Upper lobe of left lung (tissue), 6 donors: ENCODE data around the gene CLEC4G. TPM values are rescaled to one million over a fixed set of nuclear protein-coding genes. Genes with fewer than 3 reads are reported as not detected.

Experiments
- ATAC-seq, 2 donors: fragments of 200-7000 bp; cut with Tn5 transposase; one replicate each; pipeline ENCODE4 v1.9.1; 2022; ENCODE audit warnings: mild to moderate bottlenecking in 2 of 2, moderate library complexity in 2 of 2; ENCODE audit not compliant: low FRiP score in 2 of 2
- DNase-seq, 2 donors: peaks; one replicate each; pipeline ENCODE4 v3.0.0-alpha.2; 2019 to 2020
- H3K27ac ChIP-seq, 4 donors: fragments of 200-600 bp; sonication (generic); one replicate each; pipeline ENCODE4 v1.5.1; 2016 to 2019
- H3K27me3 ChIP-seq, 4 donors: fragments of 200-600 bp; sonication (generic); one replicate each; pipeline ENCODE4 v1.5.1; 2017 to 2019
- H3K36me3 ChIP-seq, 4 donors: fragments of 200-600 bp; sonication (generic); one replicate each; pipeline ENCODE4 v1.5.1; 2016 to 2019
- H3K4me1 ChIP-seq, 4 donors: fragments of 200-600 bp; sonication (generic); one replicate each; pipeline ENCODE4 v1.5.1; 2018 to 2019
- H3K4me3 ChIP-seq, 4 donors: fragments of 200-600 bp; sonication (generic); one replicate each; pipeline ENCODE4 v1.5.1; 2017 to 2019; ENCODE audit warnings: mild to moderate bottlenecking in 2 of 4, moderate library complexity in 1 of 4
- H3K9me3 ChIP-seq, 4 donors: fragments of 200-600 bp; sonication (generic); one replicate each; pipeline ENCODE4 v1.5.1; 2018 to 2019
- CTCF ChIP-seq, 6 experiments: fragments of 450-650 bp in 4 of 6; fragments of 200-600 bp in 2 of 6; sonication (generic) in 2 of 6; IDR thresholded peaks; one replicate each; pipeline ENCODE4 v1.5.1; 2016 to 2019; ENCODE audit warnings: antibody characterized with exemption in 6 of 6
- EP300 ChIP-seq, 4 donors: sonication (generic); formaldehyde crosslinking; IDR thresholded peaks; one replicate each; pipeline ENCODE4 v1.5.1; 2017; ENCODE audit warnings: antibody characterized with exemption in 4 of 4, control low read depth in 2 of 4
- POLR2A ChIP-seq, 4 donors: fragments of 450-650 bp; IDR thresholded peaks; one replicate each; pipeline ENCODE4 v1.5.1; 2016 to 2017; ENCODE audit warnings: antibody characterized with exemption in 4 of 4, mild to moderate bottlenecking in 2 of 4
- POLR2AphosphoS5 ChIP-seq, 2 donors: sonication (generic); formaldehyde crosslinking; IDR thresholded peaks; one replicate each; pipeline ENCODE4 v1.5.1; 2017; ENCODE audit warnings: antibody characterized with exemption in 2 of 2
- WGBS, 2 donors: methylation state at CpG; one replicate each; pipeline ENCODE4 v1.1.5; 2017 to 2018; 5-methylcytosine and 5-hydroxymethylcytosine counted together
- total RNA-seq, 6 donors: library from RNA; depleted of rRNA in 4 of 6; stranded (reverse); fragments of >200 nt in 4 of 6; gene quantifications; one replicate each; pipeline versions ENCODE4 v1.1.0 to v1.2.1, GENCODE V29; 2016 to 2021
- donor health status: DM: no; HTN: no; CAD: no; lungs with moderate emphysema.
- donor health status: DM: no; HTN: yes; CAD: no; lungs with severe emphysema.

Gene CLEC4G
- total RNA-seq, 6 donors from 2014 or later = 0.40 to 2.5 (median 1.5) TPM; not detected in 2

DNA sequence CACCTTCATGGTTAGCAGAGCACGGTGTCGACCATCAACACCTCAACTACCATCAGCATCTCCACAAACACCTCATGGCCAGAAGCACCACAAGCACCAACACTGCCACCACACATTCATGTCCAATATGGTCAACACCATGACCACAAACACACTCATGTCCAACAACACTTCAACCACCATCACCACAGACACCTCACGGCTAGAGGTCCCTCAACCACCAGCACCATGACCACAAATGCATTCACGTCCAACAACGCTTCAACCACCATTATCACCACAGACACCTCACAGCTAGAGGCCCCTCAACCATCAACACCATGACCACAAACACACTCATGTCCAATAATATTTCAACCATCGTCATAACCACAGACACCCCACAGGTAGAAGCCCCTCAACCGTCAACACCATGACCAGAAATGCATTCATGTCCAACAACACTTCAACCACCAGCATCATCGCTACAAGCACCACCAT, 41.1 kb downstream of the CLEC4G start:
- H3K36me3 ChIP-seq = no peaks in the 10 kb centered on the region
- H3K4me3 ChIP-seq = no peak overlapping the region
- H3K9me3 ChIP-seq = no peaks in the 10 kb centered on the region
- TF ChIP-seq EP300 (IDR thresholded peaks at IDR 0.05) (no peak), CTCF (IDR thresholded peaks at IDR 0.05) (no peak), POLR2A (IDR thresholded peaks at IDR 0.05) (no peak), POLR2AphosphoS5 (IDR thresholded peaks at IDR 0.05) (no peak)
- 76 to 85% methylated on average over 8 of the region's 8 CpGs for WGBS, 2 donors
- no peaks in the 10 kb centered on the region for H3K27me3 ChIP-seq
- DNase-seq (no peak), ATAC-seq (no peak)
- H3K27ac ChIP-seq = no peak overlapping the region
- no peaks in the 10 kb centered on the region for H3K4me1 ChIP-seq

- H3K36me3 ChIP-seq = peaks cover 0 to 11% (median 6%) of the 10 kb centered on the region in 4 donors
- no peaks in the 10 kb centered on the region for H3K4me1 ChIP-seq
- H3K27me3 ChIP-seq = no peaks in the 10 kb centered on the region
- no peak overlapping the region for H3K4me3 ChIP-seq
- no peak for ATAC-seq
- DNase-seq = peak in 1 of 2 donors; percentile 71
- H3K9me3 ChIP-seq = no peaks in the 10 kb centered on the region
- no peak for TF ChIP-seq EP300 (IDR thresholded peaks at IDR 0.05)
- no peak for TF ChIP-seq CTCF (IDR thresholded peaks at IDR 0.05)
- TF ChIP-seq POLR2AphosphoS5 (IDR thresholded peaks at IDR 0.05) = no peak
- H3K27ac ChIP-seq = no peak overlapping the region
- 37 to 44% methylated on average over 17 to 23 of the region's 23 CpGs for WGBS, 2 donors
Measured at GRCh38 chr19:7689165-7689564, 42.7 kb downstream of the CLEC4G start.

DNA sequence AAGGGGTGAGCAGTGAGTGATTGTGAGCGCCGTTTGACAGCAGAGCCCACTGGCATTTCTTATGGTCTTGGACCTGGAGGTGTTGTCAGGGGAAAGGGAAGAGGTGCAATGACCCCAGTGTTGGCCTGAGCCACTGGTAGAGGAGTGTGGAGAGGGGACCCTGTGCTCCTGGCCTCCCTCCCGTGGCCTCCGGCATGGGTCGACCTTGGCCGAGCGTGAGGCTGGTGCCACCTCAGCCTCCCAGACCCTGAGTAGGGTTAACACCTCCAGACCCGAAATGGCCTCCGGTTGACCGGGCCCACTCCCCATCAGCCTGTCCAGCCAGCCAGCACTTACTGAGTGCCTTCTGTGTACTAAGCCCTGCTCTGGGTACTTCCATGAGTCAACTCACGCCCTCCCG, 44.7 kb downstream of the CLEC4G start:
- Histone ChIP-seq H3K27ac (no peak overlapping the region), H3K36me3 (peaks cover 0 to 31% (median 20%) of the 10 kb centered on the region in 4 donors), H3K27me3 (no peaks in the 10 kb centered on the region), H3K9me3 (no peaks in the 10 kb centered on the region), H3K4me3 (no peak overlapping the region), H3K4me1 (peaks cover 0 to 9% (median 4%) of the 10 kb centered on the region in 4 donors)
- DNase-seq = peak in 1 of 2 donors; percentile 54
- ATAC-seq = peak in 1 of 2 donors; percentile 12
- 86 to 94% methylated on average over 9 to 11 of the region's 12 CpGs for WGBS, 2 donors
- TF ChIP-seq POLR2A (IDR thresholded peaks at IDR 0.05) = no peak
- TF ChIP-seq CTCF (IDR thresholded peaks at IDR 0.05) = no peak
- TF ChIP-seq POLR2AphosphoS5 (IDR thresholded peaks at IDR 0.05) = no peak
- TF ChIP-seq EP300 (IDR thresholded peaks at IDR 0.05) = no peak

GRCh38 chr19:7685546-7686445, 46.1 kb downstream of the CLEC4G start:
- WGBS, 2 donors = 61 to 71% methylated on average over 19 of the region's 19 CpGs
- no peaks in the 10 kb centered on the region for H3K27me3 ChIP-seq

More at GRCh38 chr19:7685546-7686445, 46.1 kb downstream of the CLEC4G start:
- ATAC-seq = no peak
- peak in 1 of 2 donors; percentile 45 for DNase-seq
- H3K36me3 ChIP-seq = peaks cover 0 to 33% (median 21%) of the 10 kb centered on the region in 4 donors
- H3K27ac ChIP-seq = no peak overlapping the region
- peaks cover 6 to 20% (median 12%) of the 10 kb centered on the region in 4 donors for H3K4me1 ChIP-seq
- H3K4me3 ChIP-seq = no peak overlapping the region
- TF ChIP-seq POLR2A (IDR thresholded peaks at IDR 0.05) (no peak), POLR2AphosphoS5 (IDR thresholded peaks at IDR 0.05) (no peak), CTCF (IDR thresholded peaks at IDR 0.05) (no peak), EP300 (IDR thresholded peaks at IDR 0.05) (no peak)
- H3K9me3 ChIP-seq = no peaks in the 10 kb centered on the region
